ENCODE results near the gene PGPEP1.

The PGPEP1 gene, protein sequence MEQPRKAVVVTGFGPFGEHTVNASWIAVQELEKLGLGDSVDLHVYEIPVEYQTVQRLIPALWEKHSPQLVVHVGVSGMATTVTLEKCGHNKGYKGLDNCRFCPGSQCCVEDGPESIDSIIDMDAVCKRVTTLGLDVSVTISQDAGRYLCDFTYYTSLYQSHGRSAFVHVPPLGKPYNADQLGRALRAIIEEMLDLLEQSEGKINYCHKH

DNA sequence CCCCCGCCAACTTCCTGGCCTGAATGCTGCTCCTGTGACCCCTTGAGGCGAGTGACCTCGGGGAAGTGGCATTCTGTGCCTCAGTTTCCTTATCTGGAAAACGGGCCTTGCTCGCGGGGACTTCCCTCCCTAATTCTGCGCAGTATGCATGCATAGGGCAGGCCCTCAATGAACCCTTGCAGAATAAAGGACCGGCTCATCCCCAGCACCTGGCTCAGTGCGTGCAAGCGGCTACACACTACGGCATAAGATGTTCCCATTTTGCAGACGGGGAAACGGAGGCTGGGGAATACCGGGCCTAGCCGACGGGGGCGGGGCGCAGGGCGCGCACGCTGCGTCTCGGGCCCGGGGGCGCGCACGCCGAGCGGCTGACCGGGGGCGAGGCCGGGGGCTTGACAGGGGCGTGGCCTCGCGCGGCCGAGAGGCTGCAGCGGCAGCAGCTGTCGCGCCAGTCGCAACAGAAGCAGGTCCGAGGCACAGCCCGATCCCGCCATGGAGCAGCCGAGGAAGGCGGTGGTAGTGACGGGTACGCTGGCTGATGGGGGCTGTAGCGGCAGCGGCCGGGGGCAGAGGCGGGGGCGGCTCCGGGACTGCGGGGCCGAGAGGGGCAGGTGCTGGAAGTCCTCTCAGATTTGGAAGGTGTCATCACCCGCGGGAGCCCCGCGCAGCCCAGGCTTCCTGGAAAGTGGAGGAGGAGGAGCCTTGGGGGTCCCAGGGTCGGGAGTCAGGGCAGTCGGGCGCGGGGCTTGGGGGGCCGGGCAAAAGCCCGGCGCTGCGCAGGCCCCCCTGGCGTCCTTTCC lies at the start of gene PGPEP1:
Gene PGPEP1, plus strand, starts transcription at position 409 of the 800 bp plus-strand sequence. Its CDS starts 84 bp downstream, at position 493.
- no peak for DNase-seq

DNA sequence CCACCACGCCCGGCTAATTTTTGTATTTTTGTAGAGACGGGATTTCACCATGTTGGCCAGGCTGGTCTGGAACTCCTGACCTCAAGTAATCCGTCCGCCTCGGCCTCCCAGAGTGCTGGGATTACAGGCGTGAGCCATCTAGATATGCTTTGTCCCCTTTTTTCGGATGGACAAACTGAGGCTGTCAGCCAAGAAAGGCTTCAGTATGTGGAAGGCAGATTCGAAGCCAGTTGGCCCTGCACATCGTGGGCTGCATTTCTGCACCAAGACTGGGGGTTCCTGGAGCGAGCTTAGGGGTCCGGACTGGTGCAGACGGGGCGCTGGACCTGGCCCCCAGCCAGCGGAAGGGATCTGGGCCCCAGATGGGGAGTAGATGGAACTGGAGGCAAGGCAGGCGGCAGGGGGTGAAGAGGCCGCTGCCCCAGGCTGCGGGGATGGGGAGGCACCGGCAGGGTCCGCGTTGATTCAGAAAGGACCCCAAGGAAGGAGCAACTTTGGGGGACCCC lies 49.3 kb upstream of the PGPEP1 start:
- DNase-seq = no peak

DNA sequence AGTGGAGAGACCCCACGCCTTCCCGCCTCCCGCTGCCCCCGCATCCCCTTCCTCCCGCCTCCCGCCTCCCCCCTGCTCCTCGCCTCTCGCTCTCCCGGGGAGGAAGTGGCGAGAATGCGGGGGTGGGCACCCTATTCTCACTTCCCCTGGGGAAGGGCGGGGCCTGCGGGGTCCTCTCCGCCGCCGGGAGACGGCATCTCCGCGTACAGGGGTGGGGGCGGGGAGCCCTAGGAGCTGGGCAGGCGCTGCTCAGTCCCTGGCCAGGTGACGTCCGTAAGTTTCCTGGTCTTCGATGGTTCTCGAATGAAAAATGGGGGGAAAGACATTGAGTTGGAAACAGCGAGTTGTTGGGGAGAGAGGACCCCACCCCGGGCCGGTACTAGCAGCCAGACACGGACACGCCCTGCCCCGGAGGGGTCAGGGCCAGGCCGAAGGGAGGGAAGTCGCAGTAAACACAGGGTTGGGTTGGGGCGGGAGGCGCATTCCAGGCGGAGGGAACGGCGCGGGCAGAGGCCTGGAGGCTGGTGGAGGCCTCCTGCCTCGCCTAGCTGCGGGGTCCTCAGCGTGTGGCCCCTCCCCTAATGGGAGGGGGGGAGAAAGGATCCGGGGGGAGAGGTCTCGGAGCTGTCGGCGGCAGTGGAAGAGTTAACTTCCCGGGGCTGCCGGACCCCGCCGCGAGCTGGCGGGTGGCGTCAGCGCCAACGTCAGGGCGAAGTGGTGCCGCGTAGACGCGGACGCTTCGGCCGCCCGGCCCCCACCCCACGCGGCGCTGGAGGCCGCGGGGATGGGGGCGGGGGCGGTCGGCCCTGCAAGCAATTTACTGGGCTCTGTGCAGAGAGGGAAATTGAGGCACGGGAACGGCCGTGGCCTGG lies 48.6 kb upstream of the PGPEP1 start:
- DNase-seq = no peak

DNA sequence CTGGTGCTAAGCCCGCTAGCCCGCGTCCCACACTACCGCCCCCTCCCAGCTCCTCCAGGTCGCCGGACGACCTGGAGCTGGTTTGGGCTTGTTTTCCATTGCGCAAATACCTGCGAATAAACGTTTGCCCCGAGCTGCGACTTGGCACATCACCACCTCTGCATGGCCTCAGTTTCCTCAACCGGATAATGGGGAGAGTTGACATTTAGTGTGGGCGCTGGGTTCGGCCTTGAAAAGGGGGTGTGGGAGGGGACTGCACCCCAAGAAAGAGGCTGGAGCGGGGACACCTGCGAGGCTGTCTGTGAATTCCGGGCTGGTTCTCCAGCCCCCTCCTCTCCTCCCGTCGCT lies 48.0 kb upstream of the PGPEP1 start:
- no peak for DNase-seq

DNA sequence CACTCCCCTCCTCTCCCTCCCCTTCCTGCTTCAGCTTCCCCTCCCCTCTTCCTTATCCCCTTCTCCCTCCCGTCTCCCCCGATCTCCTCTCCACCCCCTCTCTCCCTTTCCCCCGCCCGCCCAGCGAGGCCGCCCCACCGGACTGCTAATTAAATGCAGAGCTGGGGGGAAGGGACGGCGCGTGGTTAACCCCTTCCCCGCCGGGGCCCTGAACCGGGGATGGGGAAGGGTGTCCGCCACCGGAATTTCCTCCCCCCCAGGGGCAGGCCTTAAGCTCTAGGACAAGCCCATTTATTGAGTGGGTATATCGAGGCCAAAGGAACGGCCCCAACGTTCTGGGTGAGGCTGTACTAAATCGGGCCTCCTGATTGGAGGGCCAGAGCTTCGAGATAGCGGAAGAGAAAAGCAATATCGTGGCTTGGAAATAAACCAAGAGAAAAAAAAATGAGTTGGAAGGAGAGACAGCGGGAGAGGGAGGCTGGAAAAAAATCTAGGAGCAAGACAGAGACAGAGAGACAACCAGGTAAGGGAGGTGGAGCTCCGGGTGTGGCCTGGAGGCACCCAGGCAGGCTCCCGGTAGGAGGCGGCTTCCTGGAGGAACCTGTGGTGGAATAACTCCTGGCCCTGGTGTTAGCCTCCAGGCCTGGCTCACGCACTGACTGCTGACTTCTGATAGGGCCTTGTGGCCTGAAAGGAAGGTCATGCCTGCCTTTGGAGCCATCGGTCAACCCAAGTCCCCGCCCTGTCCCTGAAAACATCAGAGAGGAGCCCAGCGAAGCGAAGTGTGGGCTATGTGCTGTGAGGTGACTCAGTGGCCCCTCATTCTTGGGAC lies 47.4 kb upstream of the PGPEP1 start:
- DNase-seq = no peak

DNA sequence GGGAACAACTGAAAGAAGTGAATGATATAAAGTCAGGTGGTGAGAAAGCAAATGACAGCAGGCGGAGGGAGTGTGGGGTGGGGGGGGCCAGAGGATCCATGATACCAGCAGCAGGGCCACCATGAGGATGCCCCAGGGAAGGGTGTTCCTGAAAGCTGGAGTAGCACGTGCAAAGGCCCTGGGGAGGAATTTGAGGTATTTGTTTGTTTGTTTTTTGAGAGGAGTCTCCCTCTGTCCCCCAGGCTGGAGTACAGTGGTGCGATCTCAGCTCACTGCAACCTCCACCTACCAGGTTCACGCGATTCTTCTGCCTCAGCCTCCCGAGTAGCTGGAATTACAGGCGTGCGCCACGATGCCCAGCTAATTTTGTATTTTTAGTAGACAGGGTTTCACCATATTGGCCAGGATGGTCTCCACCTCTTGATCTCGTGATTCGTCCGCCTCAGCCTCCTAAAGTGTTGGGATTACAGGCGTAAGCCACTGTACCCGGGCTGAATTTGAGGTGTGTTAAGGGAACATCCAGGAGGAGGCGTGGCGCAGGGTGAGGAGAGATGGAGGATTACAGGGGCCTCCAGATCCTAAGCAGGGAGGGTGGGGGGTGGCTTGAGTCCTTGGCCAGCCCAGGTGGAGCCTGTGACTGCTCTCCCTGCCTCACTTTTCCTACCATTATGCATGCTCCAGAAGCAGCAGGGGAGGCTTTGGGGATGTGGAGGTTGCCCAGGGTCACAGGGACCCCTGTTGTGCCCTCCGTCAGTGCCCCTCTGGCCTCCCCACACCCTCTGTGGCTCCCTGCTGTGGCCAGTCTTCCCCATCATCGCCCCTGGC lies 46.5 kb upstream of the PGPEP1 start:
- DNase-seq = no peak

DNA sequence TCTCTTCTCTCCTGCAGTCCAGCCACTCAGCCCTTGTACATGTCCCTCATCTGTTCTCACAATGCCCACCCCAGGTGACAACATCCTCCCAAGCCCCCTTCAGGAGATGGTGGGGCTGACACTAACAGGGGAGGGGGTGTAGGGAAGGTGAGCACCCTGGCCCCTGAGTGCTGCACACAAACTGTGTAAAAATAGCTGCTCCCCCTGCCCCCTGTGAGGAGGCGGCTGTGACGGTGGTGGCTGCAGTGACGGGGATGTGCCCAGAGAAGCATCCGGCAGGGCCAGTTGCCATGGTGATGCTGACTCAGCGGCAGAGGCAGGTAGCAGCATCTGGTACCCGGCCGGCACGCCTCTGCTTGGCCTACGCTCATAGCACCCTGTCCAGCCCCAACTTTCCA lies 45.9 kb upstream of the PGPEP1 start:
- DNase-seq = no peak

DNA sequence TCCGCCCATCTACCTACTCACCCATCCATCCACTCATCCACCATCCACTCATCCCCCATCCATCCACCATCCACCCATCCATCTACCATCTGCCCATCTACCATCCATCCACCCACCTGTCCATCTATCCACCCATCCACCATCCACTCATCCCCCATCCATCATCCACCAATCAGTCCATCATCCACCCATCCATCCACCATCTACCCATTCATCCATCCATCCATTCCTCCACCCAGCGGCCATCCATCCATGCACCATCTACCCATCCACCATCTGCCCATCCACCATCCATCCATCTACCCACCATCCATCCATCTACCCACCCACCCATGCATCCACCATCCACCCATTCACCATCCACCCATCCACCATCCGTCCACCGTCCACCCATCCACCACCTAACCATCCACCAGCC lies 45.4 kb upstream of the PGPEP1 start:
- no peak for DNase-seq

DNA sequence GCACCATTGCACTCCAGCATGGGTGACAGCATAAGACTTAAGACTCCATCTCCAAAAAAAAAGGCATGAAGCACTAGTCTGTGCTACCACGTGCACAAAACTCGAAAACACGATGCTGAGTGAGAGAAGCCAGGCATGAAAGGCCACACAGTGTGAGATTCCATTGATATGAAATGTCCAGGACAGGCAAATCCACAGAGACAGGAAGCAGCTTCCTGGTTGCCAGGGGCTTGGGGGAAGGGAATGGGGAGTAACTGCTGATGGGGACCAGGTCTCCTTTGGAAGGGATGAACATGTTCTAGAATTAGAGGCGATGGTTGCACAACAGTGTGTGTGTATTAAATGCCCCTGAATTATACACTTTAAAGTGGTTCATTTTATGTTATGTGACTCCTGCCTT lies 43.1 kb upstream of the PGPEP1 start:
- no peak for DNase-seq

DNA sequence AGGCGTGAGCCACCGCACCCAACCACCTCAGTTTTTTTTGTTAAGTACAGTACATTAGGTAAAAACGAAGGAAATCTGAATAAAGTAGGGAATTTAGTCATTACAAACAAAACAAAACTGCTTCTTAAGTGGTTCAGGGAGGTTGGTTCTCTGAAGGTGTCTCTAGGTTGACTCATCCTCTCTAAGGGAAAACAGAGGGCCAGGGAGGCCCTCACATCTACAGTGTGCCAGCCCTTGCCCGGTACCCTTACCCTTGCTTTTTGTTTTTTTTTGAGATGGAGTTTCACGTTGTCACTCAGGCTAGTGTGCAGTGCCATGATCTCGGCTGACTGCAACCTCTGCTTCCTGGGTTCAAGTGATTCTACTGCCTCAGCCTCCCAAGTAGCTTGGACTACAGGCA lies 41.8 kb upstream of the PGPEP1 start:
- no peak for DNase-seq

DNA sequence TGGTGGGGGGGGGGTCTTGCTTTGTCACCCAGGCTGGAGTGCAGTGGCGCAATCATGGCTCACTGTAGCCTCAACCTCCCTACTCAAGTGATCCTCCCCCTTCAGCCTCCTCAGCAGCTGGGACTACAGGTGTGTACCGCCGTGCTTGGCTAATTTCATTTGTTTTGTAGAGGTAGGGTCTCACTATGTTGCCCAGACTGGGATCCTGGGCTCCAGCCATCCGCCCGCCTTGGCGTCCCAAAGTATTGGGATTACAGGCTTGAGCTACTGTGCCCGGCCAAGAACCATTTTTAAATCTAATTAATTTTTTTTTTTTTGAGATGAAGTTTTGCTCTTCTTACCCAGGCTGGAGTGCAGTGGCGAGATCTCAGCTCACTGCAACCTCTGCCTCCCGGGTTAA lies 40.7 kb upstream of the PGPEP1 start:
- DNase-seq = no peak

DNA sequence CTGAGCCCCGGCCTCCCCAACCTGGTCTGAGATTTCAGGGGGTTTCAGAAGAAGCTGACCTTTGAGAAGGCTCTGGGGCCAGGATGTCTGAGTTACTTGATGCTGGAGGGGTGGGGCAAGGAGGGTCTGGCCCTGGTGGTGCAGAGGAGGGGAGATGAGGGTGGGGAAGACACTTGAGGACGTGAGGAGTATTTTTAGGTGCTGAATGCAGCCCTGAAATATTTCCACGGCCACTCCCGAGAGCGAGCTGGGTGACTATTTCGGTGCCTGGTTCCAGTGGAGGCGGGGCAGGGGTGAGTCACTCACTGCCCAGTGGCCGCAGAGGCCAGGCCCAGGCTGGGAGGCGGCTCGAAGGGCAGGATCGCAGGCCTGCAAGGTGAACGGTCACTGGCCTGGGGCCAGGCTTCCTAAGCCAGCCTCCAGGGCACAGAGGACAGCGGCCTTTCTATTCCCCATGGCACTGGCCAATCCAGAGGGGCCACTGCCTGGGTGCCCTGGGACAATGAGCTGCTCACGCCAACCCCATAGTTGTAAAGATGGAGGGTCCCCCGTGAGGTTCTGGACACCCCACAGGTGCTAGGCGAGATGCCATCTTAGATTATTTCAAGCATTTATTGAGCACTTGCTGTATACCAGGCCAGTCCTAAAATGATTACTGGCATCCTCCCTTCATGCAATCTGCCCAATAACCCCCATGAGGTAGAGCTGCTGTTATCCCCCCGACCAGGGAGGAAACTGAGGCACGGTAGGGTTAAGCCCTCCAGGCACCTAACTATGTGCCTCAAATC lies 39.3 kb upstream of the PGPEP1 start:
- DNase-seq = no peak

DNA sequence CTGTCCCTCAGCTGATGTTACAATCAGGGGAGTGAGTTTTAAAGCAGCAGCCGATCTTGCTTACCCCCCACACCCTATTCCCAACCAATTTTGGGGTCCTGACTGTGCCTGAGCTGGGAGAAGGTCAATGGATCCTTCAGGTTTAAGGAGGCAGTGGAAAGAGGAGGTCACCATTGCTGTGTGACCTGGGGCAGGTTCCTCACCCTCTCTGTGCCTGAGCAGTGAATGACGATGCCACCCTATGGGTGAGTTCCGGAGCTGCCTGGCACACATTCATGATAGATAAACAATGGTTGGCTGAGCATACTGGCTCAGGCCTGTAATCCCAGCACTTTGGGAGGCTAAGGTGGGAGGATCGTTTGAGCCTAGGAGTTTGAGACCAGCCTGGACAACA lies 38.7 kb upstream of the PGPEP1 start:
- no peak for DNase-seq

DNA sequence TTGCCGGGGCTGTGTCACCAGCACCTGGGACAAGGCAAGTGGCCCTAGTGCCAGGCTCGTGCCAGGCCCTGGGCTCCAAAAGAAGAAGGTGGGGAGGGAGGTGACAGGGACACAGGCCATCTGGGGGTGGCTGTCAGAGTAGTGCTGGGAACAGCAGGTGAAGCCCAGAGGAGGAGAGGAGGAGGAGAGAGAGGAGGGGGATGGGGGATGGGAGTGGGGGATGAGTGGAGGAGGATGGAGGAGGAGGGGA lies 36.3 kb upstream of the PGPEP1 start:
- DNase-seq = no peak

DNA sequence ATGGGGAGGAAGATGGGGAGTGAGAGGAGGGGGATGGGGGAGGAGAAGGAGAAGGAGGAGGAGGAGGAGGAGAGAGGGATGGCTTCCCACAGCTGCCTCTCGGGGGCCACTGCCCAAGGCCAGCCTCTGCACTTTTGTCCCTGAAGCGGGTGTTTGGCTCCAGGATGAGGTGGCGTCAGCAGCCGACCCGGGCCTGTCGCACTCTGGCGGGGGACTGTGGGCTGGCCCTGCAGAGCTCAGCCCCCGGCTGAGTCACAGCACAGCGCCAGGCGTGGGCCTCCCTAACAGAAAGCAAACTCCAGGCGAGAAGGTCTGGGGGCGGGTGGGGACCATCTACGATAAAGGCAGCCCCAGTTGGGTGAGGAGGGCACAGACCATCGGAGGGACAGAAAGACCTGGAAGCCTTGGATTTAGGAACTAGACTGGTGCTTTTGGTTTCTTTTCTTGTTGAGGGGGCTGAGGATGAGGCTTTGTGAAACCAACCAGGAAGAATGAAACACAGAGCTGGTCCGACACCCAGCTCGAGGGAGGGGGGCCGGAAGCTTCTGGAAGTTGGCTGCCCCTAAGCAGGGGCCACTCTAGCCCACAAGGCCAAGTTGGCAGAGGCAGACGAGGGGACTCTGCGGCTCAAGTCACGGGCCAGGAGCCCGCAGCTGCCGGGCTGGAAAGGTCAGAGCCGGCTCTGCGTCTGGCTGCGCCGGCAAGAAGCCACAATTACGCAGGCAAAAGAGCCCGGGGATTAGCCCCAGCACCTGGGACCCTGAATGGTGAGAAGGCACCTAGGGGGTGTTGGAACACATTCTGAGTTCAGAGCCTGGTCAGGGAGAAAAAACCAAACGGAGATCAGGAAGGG lies 35.7 kb upstream of the PGPEP1 start:
- no peak for DNase-seq

DNA sequence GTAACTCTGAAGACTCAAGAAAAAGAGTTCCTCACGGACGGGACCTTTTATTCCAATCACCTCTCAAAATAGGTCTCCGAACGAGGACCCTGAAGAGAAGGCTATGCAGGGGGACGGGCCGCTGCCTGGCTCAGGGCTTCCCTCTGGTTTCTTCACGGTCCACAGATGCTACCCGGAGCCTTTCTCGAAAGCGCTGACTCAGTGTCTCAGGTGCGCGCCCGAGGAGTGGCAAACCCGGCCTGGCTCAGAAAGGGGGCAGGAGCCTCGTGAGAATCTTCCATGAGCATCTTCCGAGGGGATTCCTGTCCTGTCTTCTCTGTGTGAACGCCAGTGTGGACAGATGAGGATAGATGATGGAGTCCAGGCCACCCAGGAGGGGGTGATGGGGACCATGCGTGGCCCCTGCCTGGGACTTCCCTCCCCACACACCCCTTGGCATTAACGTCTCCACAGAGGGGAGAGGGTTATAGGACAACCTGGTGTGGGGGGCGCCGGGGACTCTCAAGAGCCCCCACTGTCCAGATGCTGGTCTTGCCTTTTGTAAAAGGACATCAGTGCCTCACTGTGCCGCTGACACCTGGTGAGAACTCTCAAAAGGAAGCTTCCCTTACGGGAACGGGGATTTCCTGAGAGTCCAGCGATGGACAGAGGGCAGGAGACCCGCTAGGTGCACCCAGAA lies 34.0 kb upstream of the PGPEP1 start:
- no peak for DNase-seq

DNA sequence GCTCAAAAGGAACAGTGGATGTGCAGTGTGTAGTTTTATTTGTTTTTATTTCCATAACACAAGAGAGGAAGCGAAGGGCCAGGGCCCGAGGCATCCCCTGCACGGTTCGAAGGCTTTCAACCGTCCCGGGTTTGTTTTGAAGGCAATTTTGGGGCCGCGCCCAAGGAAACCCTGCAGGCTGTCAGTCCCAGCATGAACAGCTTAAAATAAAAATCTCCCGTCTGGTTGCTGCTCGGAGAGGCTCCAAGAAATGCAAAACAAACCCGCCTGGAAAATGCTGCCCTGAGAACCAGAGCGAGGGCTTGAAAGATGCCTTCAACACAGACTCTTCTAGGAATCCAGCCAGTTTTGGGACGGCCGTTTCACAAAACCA lies 33.5 kb upstream of the PGPEP1 start:
- DNase-seq = no peak

DNA sequence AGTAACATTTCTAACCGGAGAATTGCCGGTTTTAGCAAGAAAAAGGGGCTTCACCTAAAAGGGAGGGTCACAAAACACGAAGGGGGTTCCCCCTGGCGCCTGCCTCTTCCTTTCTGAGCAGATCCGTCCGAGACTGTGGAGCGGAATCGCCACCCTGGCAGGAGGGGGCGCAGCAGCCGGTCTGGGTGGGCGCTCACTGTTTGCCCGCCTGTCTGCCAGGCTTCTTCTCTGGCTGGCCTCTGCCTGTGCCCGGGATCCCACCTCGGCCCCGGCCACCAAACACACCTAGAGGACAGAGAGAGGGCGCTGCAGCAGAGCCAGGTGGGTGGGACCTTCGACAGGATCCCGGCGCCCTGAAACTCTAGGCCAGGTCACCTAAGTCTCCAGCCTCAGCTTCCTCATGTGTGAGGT lies 33.1 kb upstream of the PGPEP1 start:
- no peak for DNase-seq

DNA sequence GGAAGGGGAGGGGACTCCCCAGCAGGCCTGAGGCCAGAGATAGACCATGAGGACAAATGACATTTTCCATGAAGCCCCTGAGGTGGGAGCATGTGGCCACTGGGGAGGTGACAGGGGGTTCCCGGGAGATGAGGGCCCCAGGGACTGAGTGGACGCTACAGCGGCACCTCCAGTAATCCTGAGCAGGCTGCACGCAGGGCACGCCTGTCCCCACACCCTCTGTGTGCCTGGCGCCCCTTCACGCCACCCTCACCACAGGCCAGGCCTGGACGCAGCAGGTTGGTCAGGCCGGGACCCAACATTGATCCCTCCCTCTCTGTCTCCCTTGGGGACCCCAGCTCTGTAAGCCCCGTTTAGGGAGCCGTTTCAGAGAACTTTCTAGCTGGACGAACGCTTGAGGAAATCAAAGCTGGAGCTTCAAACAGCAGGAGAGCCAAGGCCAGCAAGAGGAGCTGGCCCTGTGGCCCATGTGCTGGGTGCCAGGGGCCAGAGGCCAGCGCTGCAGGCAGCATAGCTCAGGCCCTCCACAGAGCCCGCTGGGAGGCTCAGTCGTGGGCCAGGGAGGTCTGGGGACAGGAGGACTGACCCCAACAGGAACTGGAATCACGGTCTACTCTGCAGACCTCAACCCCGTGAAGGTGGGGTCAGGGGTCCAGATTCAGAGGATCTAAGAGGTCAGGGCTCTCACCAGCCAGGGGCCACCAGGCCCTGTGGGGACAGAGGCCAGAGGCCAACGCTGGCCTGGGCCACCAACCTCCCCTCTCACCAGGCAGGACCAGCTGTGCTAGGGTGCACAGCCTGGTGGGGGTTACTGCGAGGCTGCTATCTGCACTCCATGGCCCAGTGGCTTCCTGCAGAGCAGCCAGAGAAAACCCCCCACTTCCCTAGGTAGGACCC lies 32.1 kb upstream of the PGPEP1 start:
- DNase-seq = no peak

Measured in NCI-H1417 treated with DMSO at 0.1 percent for 48 hours (cell line).